ACC112 (cell line): Measurements from ENCODE around the gene DDTL.

Source experiments
- H2AFZ ChIP-seq: fragments of 200-600 bp; sonication (generic); one replicate; pipeline ENCODE4 v1.6.0; 2017; ENCODE audit warnings: antibody characterized with exemption, low read length; ENCODE audit not compliant: unreplicated experiment
- H3K27ac ChIP-seq: fragments of 200-600 bp; sonication (generic); 2 replicates; pipeline ENCODE4 v1.5.1; 2014; ENCODE audit warnings: low read depth, mild to moderate bottlenecking, antibody characterized with exemption, low read length, moderate library complexity
- H3K27me3 ChIP-seq: fragments of 200-600 bp; sonication (generic); 2 replicates; pipeline ENCODE4 v1.6.1; 2014; ENCODE audit warnings: mild to moderate bottlenecking, antibody characterized with exemption, low read length, moderate library complexity, mixed read lengths; ENCODE audit not compliant: insufficient read depth
- H3K36me3 ChIP-seq: fragments of 200-600 bp; sonication (generic); 2 replicates; pipeline ENCODE4 v1.6.1; 2016; ENCODE audit warnings: mild to moderate bottlenecking, antibody characterized with exemption, low read length, moderate library complexity, mixed read lengths; ENCODE audit not compliant: insufficient read depth
- H3K4me1 ChIP-seq: fragments of 200-600 bp; sonication (generic); one replicate; pipeline ENCODE4 v1.6.1; 2016; ENCODE audit warnings: low read length, mixed read lengths; ENCODE audit not compliant: insufficient read depth, unreplicated experiment, control insufficient read depth
- H3K4me3 ChIP-seq: fragments of 200-600 bp; sonication (generic); 2 replicates; pipeline ENCODE4 v1.5.1; 2014; ENCODE audit warnings: mild to moderate bottlenecking, low read depth, low read length
- H3K79me2 ChIP-seq: fragments of 200-600 bp; sonication (generic); one replicate; pipeline ENCODE4 v1.6.0; 2016; ENCODE audit warnings: low read length; ENCODE audit not compliant: control insufficient read depth, unreplicated experiment, insufficient read depth

DDTL gene

DNA sequence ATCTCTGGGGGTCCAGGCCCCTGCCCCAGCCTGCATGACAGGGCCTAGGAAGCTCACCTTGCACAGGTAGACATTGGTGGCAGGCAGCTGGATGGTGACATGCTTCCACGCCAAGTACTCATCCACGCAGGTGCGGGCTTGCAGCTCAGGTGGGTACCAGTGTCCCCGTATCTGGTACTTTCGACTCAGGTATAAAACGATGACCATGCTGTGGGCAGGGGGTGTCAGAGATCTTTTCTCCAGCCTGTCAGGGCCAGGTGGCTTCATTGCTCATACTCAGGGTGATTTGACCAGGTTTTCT is 40.2 kb downstream of the DDTL start:
- Histone ChIP-seq H2AFZ (no peak overlapping the region), H3K79me2 (peaks cover 5% of the 10 kb centered on the region), H3K36me3 (no peaks in the 10 kb centered on the region), H3K4me3 (no peak overlapping the region), H3K27me3 (no peaks in the 10 kb centered on the region), H3K27ac (no peak overlapping the region), H3K4me1 (no peaks in the 10 kb centered on the region)

DNA sequence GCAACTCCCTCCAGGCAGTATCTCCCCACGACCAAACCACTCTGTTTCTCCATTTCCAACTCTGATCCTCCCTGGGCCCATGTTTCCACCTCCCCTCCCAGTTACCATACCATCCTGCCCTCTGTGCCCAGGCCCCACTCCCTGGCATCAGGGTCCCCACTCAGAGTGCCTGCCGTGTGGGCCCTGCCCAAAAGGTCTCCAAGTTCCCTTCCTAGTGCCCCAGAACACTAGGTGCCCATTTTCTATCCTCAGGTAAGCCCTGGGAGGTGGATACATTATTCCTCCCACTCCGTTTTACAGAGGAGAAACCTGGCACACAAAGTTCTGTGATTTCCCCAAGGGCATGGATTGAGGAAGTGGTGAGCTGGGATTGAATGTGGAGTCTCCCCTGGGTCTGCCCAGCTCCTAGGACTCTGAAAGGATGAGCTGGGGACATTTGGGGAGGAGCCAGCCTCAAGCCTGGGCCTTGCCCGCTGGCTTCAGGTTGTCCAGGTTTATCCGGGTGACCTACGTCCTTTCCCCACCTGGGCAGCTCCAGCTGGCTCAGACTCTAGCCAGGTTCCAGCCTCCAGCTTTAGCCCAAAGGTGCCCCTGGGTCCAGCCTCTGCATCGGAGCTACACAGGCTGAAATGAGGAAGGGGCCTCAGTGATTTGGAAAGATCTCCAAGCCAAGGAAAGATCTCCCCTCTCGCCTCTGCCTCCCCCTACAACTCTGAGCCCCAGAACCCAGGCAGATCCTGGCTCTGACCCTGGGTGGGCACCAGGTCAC is 40.7 kb downstream of the DDTL start:
- Histone ChIP-seq H2AFZ (no peak overlapping the region), H3K79me2 (peaks cover 10% of the 10 kb centered on the region), H3K27ac (no peak overlapping the region), H3K36me3 (no peaks in the 10 kb centered on the region), H3K4me1 (no peaks in the 10 kb centered on the region), H3K4me3 (no peak overlapping the region), H3K27me3 (no peaks in the 10 kb centered on the region)

- no peak overlapping the region for H2AFZ ChIP-seq
- H3K27ac ChIP-seq, result no peak overlapping the region
- H3K79me2 ChIP-seq, result peaks cover 13% of the 10 kb centered on the region
- H3K36me3 ChIP-seq, result no peaks in the 10 kb centered on the region
- no peak overlapping the region for H3K4me3 ChIP-seq
- H3K4me1 ChIP-seq, result no peaks in the 10 kb centered on the region
- H3K27me3 ChIP-seq, result no peaks in the 10 kb centered on the region
Measured at GRCh38 chr22:24008022-24008283, 41.3 kb downstream of the DDTL start.

- H3K27ac ChIP-seq, result no peak overlapping the region
- no peaks in the 10 kb centered on the region for H3K36me3 ChIP-seq
- peaks cover 17% of the 10 kb centered on the region for H3K79me2 ChIP-seq
- no peak overlapping the region for H3K4me3 ChIP-seq
- no peaks in the 10 kb centered on the region for H3K27me3 ChIP-seq
- peaks cover 4% of the 10 kb centered on the region for H3K4me1 ChIP-seq
- H2AFZ ChIP-seq, result no peak overlapping the region
Measured at GRCh38 chr22:24008381-24009226, 41.9 kb downstream of the DDTL start.

DNA sequence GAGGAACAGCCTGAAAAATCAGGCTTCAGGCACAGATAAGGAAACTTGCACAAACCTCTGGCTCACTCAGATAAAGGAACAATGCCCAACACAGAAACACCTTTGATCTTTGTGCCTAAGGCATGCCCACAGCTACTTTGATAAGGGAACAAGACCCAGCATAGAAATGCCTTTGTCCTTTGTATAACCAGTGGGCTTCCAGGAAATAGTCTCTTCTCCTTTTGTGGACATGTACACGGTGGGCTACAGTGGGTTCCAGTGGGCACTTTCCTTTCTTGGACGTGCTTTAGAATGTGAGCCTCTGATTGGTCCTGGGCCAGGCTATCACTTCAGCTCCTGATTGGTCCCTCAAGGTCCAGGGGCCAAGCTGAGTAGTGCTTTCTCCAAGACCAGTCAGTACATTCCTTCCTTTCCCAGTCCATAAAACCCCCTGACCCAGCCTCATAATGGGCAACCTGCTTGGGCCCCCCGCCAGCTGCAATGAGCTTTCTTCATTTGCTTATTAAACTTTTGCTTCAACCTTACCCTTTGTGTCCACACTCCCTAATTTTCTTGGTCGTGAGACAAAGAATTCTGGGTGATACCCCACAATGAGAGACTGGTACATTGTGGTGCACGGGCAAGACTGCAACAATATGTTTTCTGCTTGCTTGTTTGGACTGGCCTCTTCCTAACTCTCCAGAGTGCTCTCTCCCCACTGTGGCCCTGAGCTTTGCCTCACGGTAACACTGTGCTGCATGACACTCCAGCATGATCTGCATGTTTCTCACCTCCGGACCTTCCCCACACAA is 42.7 kb downstream of the DDTL start:
- H3K79me2 ChIP-seq, result peaks cover 24% of the 10 kb centered on the region
- H3K4me3 ChIP-seq, result no peak overlapping the region
- peaks cover 4% of the 10 kb centered on the region for H3K4me1 ChIP-seq
- no peaks in the 10 kb centered on the region for H3K36me3 ChIP-seq
- no peak overlapping the region for H2AFZ ChIP-seq
- H3K27me3 ChIP-seq, result no peaks in the 10 kb centered on the region
- no peak overlapping the region for H3K27ac ChIP-seq

GRCh38 chr22:24010018-24010391 is 43.3 kb downstream of the DDTL start:
- H2AFZ ChIP-seq, result no peak overlapping the region
- peaks cover 4% of the 10 kb centered on the region for H3K4me1 ChIP-seq
- H3K79me2 ChIP-seq, result peaks cover 29% of the 10 kb centered on the region
- no peak overlapping the region for H3K4me3 ChIP-seq
- no peaks in the 10 kb centered on the region for H3K36me3 ChIP-seq
- no peaks in the 10 kb centered on the region for H3K27me3 ChIP-seq
- H3K27ac ChIP-seq, result no peak overlapping the region

- Histone ChIP-seq H2AFZ (peak overlapping the region; percentile 91), H3K27me3 (no peaks in the 10 kb centered on the region), H3K36me3 (no peaks in the 10 kb centered on the region), H3K79me2 (peaks cover 39% of the 10 kb centered on the region), H3K27ac (peak overlapping the region; percentile 51), H3K4me3 (peak overlapping the region; percentile 99), H3K4me1 (peaks cover 4% of the 10 kb centered on the region)
Measured at GRCh38 chr22:24011735-24012068, 45.0 kb downstream of the DDTL start.

DNA sequence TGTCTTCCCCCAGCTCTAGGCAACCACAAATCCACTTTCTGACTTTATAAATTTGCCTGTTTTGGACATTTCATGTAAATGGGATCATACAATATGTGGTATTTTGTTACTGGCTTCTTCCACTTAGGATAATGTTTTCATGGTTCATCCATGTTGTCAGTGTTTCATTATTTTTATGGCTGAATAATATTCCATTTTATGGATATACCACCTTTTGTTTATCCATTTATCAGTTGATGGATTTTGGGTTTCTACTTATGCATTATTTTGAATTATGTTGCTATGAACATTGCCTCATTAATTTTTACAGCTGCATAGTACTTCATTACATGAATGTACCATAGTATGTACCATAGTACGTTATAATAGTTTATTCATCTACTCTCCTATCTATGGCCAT is 49.5 kb downstream of the DDTL start:
- Histone ChIP-seq H2AFZ (no peak overlapping the region), H3K79me2 (peaks cover 54% of the 10 kb centered on the region), H3K27me3 (no peaks in the 10 kb centered on the region), H3K36me3 (no peaks in the 10 kb centered on the region), H3K27ac (no peak overlapping the region), H3K4me3 (no peak overlapping the region), H3K4me1 (peaks cover 4% of the 10 kb centered on the region)

- Histone ChIP-seq H3K27me3 (no peaks in the 10 kb centered on the region), H2AFZ (no peak overlapping the region), H3K36me3 (no peaks in the 10 kb centered on the region), H3K4me3 (no peak overlapping the region), H3K79me2 (peaks cover 32% of the 10 kb centered on the region), H3K4me1 (no peaks in the 10 kb centered on the region), H3K27ac (no peak overlapping the region)
Measured at GRCh38 chr22:24021304-24021703, 54.6 kb downstream of the DDTL start.
